ENCODE measurements around the gene CXCL6. TPM values are rescaled to one million over a fixed set of nuclear protein-coding genes. Genes with fewer than 3 reads are reported as not detected.

The CXCL6 gene
- total and polyA plus RNA-seq, 4 donors: 4.2 to 21.5 (median 6.4) TPM

DNA sequence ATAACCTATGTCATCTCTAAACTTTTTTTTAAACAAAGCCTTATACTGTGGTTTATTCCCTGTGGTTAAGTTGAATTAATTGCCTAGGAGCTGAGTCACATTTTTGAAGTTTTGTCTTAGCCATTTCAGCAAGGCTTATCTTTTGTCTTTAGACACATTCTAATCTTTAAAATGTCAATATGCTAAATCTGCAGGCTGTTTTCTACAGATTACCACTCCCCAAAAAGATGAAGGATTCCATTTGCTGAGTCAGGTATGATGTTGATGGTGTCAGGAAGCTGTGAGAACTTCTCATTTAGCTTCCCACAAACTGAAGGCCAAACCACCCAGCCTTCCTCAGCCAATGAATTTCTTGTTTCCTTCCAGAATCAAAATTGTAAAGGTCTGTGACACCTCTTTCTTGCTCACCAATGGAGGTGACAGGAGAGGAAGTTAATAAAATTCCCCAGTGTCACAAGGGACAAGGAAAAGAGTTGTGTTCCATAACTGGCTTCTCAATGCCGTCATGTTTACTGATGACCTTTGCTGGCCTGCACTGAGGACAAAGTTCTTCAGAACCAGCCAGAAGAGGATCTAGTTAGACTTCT, 3.7 kb upstream of the CXCL6 start:
- TF ChIP-seq, protein P1, sequence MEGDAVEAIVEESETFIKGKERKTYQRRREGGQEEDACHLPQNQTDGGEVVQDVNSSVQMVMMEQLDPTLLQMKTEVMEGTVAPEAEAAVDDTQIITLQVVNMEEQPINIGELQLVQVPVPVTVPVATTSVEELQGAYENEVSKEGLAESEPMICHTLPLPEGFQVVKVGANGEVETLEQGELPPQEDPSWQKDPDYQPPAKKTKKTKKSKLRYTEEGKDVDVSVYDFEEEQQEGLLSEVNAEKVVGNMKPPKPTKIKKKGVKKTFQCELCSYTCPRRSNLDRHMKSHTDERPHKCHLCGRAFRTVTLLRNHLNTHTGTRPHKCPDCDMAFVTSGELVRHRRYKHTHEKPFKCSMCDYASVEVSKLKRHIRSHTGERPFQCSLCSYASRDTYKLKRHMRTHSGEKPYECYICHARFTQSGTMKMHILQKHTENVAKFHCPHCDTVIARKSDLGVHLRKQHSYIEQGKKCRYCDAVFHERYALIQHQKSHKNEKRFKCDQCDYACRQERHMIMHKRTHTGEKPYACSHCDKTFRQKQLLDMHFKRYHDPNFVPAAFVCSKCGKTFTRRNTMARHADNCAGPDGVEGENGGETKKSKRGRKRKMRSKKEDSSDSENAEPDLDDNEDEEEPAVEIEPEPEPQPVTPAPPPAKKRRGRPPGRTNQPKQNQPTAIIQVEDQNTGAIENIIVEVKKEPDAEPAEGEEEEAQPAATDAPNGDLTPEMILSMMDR (IDR thresholded peaks at IDR 0.05; ENCODE audit: control extremely low read depth, extremely low read depth): no peak
- Histone ChIP-seq H3K27me3 (ENCODE audit: control insufficient read depth in 3 of 3, insufficient read depth in 3 of 3, low read length in 2 of 3) (peaks cover 0 to 15% (median 0%) of the 10 kb centered on the region in 3 donors), H3K9ac (ENCODE audit: insufficient read depth in 1 of 2, low read length in 2 of 2) (no peak overlapping the region), H3K9me3 (ENCODE audit: control insufficient read depth in 4 of 4, insufficient read depth in 3 of 4, low read length in 3 of 4) (no peaks in the 10 kb centered on the region), H3K4me1 (ENCODE audit: control insufficient read depth in 5 of 5, insufficient read depth in 5 of 5, low read length in 5 of 5) (peaks cover 0 to 2% (median 0%) of the 10 kb centered on the region in 5 donors), H3K36me3 (ENCODE audit: control insufficient read depth in 4 of 4, insufficient read depth in 4 of 4, low read length in 4 of 4) (no peaks in the 10 kb centered on the region), H3K27ac (ENCODE audit: low read depth in 1 of 2, low read length in 1 of 2) (no peak overlapping the region), H3K4me3 (no peak overlapping the region)
- WGBS, 2 donors: 86 to 88% methylated on average over 1 of the region's 1 CpG
- ATAC-seq (ENCODE audit: insufficient read depth, low FRiP score) (no peak), DNase-seq (no peak)

DNA sequence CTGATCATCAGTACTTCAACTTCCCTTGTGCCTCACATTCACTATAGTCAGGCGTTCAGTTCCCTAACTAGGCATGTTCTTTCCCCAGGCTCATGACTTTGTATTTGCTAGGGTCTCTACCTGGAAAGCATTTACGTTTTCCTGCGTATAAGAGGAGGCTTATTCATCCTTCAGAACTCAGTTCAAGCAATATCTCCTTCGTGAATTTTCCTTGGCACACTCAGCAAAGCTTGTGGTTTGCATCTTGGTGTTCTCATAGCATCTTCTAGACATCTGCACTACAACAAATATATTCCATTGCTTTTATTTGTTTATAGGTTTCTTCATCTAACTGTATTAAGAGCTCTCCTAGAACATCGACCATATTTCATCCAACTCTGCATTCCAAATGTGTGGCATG, 2.6 kb downstream of the CXCL6 start:
- peaks cover 0 to 17% (median 0%) of the 10 kb centered on the region in 3 donors for H3K27me3 ChIP-seq (ENCODE audit: control insufficient read depth in 3 of 3, insufficient read depth in 3 of 3, low read length in 2 of 3)
- TF ChIP-seq, protein P1 (IDR thresholded peaks at IDR 0.05; ENCODE audit: control extremely low read depth, extremely low read depth): no peak
- peaks cover 0 to 2% (median 0%) of the 10 kb centered on the region in 5 donors for H3K4me1 ChIP-seq (ENCODE audit: control insufficient read depth in 5 of 5, insufficient read depth in 5 of 5, low read length in 5 of 5)
- ATAC-seq (ENCODE audit: insufficient read depth, low FRiP score): no peak
- no peak overlapping the region for H3K4me3 ChIP-seq
- H3K27ac ChIP-seq (ENCODE audit: low read depth in 1 of 2, low read length in 1 of 2): no peak overlapping the region
- WGBS, 2 donors: 87 to 97% methylated on average over 5 of the region's 5 CpGs
- no peaks in the 10 kb centered on the region for H3K36me3 ChIP-seq (ENCODE audit: control insufficient read depth in 4 of 4, insufficient read depth in 4 of 4, low read length in 4 of 4)
- no peak overlapping the region for H3K9ac ChIP-seq (ENCODE audit: insufficient read depth in 1 of 2, low read length in 2 of 2)
- no peaks in the 10 kb centered on the region for H3K9me3 ChIP-seq (ENCODE audit: control insufficient read depth in 4 of 4, insufficient read depth in 3 of 4, low read length in 3 of 4)
- no peak for DNase-seq

DNA sequence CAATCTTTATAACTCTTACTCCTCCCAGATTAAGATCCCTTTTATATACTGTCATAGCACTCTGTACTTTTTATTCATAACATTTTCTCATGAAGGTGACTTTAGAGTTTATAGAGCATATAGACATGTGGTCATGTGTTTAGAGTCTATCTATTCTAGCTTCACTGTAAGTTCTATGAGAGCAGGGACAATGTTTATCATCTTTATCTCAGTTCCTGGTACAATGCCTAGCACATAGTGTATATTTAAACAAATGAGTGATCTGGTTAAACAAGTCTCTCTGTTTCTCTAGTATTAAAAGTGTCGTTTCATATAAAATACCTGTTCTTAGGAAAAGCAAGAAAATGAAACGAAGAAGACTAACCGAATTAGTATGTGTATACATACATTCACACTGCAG, 3.2 kb downstream of the CXCL6 start:
- 87 to 95% methylated on average over 3 of the region's 3 CpGs for WGBS, 2 donors
- H3K4me1 ChIP-seq (ENCODE audit: control insufficient read depth in 5 of 5, insufficient read depth in 5 of 5, low read length in 5 of 5): peaks cover 0 to 2% (median 0%) of the 10 kb centered on the region in 5 donors
- H3K4me3 ChIP-seq: no peak overlapping the region
- TF ChIP-seq, protein P1 (IDR thresholded peaks at IDR 0.05; ENCODE audit: control extremely low read depth, extremely low read depth): no peak
- peaks cover 0 to 17% (median 0%) of the 10 kb centered on the region in 3 donors for H3K27me3 ChIP-seq (ENCODE audit: control insufficient read depth in 3 of 3, insufficient read depth in 3 of 3, low read length in 2 of 3)
- no peak overlapping the region for H3K27ac ChIP-seq (ENCODE audit: low read depth in 1 of 2, low read length in 1 of 2)
- H3K36me3 ChIP-seq (ENCODE audit: control insufficient read depth in 4 of 4, insufficient read depth in 4 of 4, low read length in 4 of 4): no peaks in the 10 kb centered on the region
- H3K9ac ChIP-seq (ENCODE audit: insufficient read depth in 1 of 2, low read length in 2 of 2): no peak overlapping the region
- DNase-seq (no peak), ATAC-seq (ENCODE audit: insufficient read depth, low FRiP score) (no peak)
- H3K9me3 ChIP-seq (ENCODE audit: control insufficient read depth in 4 of 4, insufficient read depth in 3 of 4, low read length in 3 of 4): no peaks in the 10 kb centered on the region

All from lung (tissue), 12 donors.